ENCODE measurements around the gene SFXN5.

Gene SFXN5

GRCh38 chr2:73099486-73099885, 28.0 kb upstream of the SFXN5 start:
- TF ChIP-seq NFIC (IDR thresholded peaks at IDR 0.05) (no peak), REST (IDR thresholded peaks at IDR 0.05; ENCODE audit: low read depth) (no peak), RAD21 (IDR thresholded peaks at IDR 0.05; ENCODE audit: low read depth) (no peak), EP300 (IDR thresholded peaks at IDR 0.05; ENCODE audit: borderline replicate concordance) (no peak), CEBPB (IDR thresholded peaks at IDR 0.05) (no peak), ZBTB7A (IDR thresholded peaks at IDR 0.05; ENCODE audit: low read depth) (no peak)
- TF ChIP-seq, protein P1, sequence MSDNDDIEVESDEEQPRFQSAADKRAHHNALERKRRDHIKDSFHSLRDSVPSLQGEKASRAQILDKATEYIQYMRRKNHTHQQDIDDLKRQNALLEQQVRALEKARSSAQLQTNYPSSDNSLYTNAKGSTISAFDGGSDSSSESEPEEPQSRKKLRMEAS (IDR thresholded peaks at IDR 0.05): no peak

- TF ChIP-seq ZBTB7A (IDR thresholded peaks at IDR 0.05; ENCODE audit: low read depth) (no peak), CREB1 (IDR thresholded peaks at IDR 0.05; ENCODE audit: low read depth) (no peak), REST (IDR thresholded peaks at IDR 0.05; ENCODE audit: low read depth) (no peak), CEBPB (IDR thresholded peaks at IDR 0.05) (no peak), EGR1 (IDR thresholded peaks at IDR 0.05) (no peak), RAD21 (IDR thresholded peaks at IDR 0.05; ENCODE audit: low read depth) (no peak), EP300 (IDR thresholded peaks at IDR 0.05; ENCODE audit: borderline replicate concordance) (no peak), TEAD4 (IDR thresholded peaks at IDR 0.05) (no peak)
- TF ChIP-seq, protein P1 (IDR thresholded peaks at IDR 0.05): no peak
Observed at GRCh38 chr2:73095910-73096309, 24.4 kb upstream of the SFXN5 start.

DNA sequence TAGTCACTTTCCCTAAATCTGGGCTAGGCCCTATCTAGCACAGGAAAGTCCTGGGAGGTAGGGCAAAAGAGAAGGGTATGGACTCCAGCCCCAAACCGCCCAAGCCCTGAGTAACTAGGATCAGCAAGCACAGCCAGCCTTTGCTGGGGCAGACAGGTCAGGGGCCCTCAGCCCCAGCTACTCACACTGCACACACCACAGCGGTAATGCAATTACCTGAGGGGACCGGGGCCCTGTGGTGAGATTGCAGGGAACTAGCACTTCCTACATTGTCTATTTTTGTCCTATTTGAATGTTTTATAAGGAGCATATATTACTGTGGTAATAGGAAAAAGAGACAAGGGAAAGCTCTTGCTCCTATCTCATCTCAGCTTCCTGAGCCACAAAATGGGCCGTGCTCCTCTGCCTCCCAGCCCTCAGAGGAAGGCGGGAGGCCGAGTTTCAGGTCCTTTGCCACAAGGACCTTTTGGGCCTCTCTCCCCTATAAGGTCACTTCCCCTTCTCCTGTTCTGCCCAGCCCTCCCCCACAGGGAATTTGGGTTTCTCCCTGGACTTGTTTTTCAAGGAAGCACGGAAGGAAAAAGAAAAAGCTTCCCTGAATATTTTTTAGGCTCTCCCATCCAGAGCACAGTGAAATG, 20.8 kb upstream of the SFXN5 start:
- TF ChIP-seq ZBTB7A (IDR thresholded peaks at IDR 0.05; ENCODE audit: low read depth) (no peak), REST (IDR thresholded peaks at IDR 0.05; ENCODE audit: low read depth) (no peak), CREB1 (IDR thresholded peaks at IDR 0.05; ENCODE audit: low read depth) (no peak), TAF1 (IDR thresholded peaks at IDR 0.05; ENCODE audit: low read depth) (no peak), TEAD4 (IDR thresholded peaks at IDR 0.05) (no peak), RAD21 (IDR thresholded peaks at IDR 0.05; ENCODE audit: low read depth) (no peak), NFIC (IDR thresholded peaks at IDR 0.05) (no peak)

DNA sequence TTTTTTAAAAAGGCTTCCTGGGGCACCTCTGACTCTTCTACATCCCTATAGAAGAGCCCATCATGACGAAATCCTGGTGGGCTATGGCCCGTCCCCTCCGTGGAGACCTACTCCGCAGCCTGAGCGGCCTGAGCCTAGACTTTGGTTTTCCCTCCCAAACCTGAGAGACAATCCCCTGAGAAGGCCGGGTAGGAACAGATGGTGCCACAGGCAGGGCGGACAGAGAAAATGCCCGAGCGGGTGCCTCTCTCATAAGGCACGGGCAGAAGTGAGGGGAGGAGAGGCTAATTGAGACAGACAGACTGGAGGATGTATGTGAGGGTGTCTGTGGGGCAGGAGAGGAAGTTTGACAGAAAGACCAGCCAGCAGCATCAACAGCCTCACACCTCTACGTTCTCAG, 20.2 kb upstream of the SFXN5 start:
- no peak for TF ChIP-seq EGR1 (IDR thresholded peaks at IDR 0.05)
- TF ChIP-seq REST (IDR thresholded peaks at IDR 0.05; ENCODE audit: low read depth): no peak

- TF ChIP-seq TEAD4 (IDR thresholded peaks at IDR 0.05) (no peak), RAD21 (IDR thresholded peaks at IDR 0.05; ENCODE audit: low read depth) (no peak), EP300 (IDR thresholded peaks at IDR 0.05; ENCODE audit: borderline replicate concordance) (no peak), FOXM1 (IDR thresholded peaks at IDR 0.05; ENCODE audit: borderline replicate concordance, low read depth) (no peak), CREB1 (IDR thresholded peaks at IDR 0.05; ENCODE audit: low read depth) (no peak), REST (IDR thresholded peaks at IDR 0.05; ENCODE audit: low read depth) (no peak), TAF1 (IDR thresholded peaks at IDR 0.05; ENCODE audit: low read depth) (no peak), TCF12 (IDR thresholded peaks at IDR 0.05; ENCODE audit: low read depth) (no peak), NFIC (IDR thresholded peaks at IDR 0.05) (no peak), YY1 (IDR thresholded peaks at IDR 0.05; ENCODE audit: low read depth) (no peak), ZBTB7A (IDR thresholded peaks at IDR 0.05; ENCODE audit: low read depth) (no peak), EGR1 (IDR thresholded peaks at IDR 0.05) (no peak), CEBPB (IDR thresholded peaks at IDR 0.05) (no peak)
- TF ChIP-seq, protein P1 (IDR thresholded peaks at IDR 0.05): no peak
- TF ChIP-seq, protein P2, sequence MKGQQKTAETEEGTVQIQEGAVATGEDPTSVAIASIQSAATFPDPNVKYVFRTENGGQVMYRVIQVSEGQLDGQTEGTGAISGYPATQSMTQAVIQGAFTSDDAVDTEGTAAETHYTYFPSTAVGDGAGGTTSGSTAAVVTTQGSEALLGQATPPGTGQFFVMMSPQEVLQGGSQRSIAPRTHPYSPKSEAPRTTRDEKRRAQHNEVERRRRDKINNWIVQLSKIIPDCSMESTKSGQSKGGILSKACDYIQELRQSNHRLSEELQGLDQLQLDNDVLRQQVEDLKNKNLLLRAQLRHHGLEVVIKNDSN (IDR thresholded peaks at IDR 0.05): no peak
Observed at GRCh38 chr2:73091164-73091563, 19.7 kb upstream of the SFXN5 start.
